Amniotic stem cell (primary cell): Measurements from ENCODE around the gene GPR26.

Source experiments
- DNase-seq: peaks from one replicate; lab custom pipeline; 2025; lab: John Stamatoyannopoulos, UW

GPR26 gene, protein sequence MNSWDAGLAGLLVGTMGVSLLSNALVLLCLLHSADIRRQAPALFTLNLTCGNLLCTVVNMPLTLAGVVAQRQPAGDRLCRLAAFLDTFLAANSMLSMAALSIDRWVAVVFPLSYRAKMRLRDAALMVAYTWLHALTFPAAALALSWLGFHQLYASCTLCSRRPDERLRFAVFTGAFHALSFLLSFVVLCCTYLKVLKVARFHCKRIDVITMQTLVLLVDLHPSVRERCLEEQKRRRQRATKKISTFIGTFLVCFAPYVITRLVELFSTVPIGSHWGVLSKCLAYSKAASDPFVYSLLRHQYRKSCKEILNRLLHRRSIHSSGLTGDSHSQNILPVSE

DNA sequence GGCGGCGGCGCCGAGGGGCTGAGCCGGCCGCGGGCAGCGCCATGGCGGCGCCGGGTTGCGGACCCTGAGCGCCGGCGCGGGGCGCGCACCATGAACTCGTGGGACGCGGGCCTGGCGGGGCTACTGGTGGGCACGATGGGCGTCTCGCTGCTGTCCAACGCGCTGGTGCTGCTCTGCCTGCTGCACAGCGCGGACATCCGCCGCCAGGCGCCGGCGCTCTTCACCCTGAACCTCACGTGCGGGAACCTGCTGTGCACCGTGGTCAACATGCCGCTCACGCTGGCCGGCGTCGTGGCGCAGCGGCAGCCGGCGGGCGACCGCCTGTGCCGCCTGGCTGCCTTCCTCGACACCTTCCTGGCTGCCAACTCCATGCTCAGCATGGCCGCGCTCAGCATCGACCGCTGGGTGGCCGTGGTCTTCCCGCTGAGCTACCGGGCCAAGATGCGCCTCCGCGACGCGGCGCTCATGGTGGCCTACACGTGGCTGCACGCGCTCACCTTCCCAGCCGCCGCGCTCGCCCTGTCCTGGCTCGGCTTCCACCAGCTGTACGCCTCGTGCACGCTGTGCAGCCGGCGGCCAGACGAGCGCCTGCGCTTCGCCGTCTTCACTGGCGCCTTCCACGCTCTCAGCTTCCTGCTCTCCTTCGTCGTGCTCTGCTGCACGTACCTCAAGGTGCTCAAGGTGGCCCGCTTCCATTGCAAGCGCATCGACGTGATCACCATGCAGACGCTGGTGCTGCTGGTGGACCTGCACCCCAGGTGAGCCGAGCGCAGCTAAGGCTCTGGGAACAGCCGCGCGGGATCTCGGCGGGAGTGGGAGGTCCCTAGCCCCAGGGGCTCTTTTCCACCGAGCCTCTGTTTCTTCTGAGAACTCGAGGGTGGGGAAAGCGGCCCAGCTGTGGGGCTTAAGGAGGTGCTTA is at the start of gene GPR26:
GPR26 (plus strand) TSS at position 38 of the 919 bp plus-strand sequence; CDS start at position 91, 53 bp downstream.
- no peak for DNase-seq

DNA sequence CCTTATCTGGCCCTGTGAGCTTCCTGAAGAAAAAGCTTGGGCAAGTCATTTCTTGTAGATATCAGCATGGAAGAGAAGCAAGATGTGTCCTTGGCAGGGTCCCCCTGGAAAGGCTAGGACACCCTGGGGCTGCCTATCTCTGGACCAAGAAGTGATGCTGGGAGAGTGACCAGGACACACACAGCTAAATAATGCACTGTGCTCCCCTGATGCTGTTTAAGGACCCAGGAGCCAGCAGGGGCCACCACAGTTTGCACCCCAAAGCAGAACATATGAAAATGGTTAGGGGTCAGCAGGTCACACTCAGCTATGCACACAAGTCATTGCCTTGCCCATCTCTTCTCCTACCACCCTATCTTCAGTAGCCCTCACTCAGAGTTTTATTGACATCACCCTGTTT is 47.9 kb upstream of the GPR26 start:
- no peak for DNase-seq

DNA sequence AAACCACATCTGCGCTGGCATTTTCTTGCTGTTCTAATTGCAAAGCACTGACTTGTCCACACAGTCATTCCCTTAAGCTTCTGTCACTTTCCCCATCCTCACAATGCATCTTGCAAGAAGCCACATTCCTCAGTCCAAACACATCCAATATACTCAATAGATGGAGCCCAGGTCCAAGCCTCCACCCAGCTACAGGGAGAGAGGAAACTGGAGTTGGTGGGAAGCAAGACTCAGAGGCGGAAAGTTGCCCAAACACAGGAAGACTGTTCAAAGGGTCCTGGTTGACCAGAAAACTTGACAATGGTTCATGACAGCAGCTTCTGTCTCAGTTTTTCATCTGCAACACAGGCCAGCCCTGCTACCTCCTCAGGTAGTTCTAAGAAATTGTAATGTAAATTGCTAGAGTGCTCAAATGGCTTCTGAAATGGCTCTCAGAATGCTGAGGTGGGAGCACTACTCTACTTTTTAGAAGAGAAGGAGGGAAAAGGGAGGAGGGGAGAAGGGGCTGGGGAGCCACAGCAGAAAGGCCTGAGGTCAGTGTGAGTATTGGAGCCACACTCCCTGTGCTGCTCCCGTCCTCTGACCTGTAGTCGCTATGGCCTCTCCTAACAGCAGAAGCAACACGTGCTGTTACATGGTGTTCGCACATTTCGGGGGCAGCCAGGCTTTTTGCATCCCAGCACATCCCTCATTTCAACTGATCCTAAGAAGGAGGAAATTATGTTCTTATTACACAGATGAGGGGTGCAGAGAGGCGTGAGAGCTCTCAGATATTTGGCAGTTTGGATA is 46.9 kb upstream of the GPR26 start:
- no peak for DNase-seq

DNA sequence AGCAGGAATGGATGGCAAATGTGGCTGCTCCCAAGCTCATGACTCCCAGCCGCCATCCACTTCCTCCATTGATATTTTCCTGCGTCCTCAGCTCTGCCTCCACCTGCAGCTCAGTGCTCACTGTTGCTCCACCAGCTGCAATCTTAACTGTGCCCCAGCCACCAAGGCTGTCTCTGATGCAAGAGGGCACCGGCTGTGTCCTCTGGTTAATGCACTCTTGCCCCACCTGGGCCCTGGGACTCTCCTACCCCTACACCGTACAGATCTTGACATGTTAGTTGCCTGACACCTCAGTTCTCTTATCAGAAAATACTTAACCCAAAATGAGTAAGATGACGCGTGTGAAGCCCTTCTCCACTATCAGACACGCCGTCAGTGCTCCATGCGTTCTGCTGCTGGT is 45.5 kb upstream of the GPR26 start:
- DNase-seq: no peak

DNA sequence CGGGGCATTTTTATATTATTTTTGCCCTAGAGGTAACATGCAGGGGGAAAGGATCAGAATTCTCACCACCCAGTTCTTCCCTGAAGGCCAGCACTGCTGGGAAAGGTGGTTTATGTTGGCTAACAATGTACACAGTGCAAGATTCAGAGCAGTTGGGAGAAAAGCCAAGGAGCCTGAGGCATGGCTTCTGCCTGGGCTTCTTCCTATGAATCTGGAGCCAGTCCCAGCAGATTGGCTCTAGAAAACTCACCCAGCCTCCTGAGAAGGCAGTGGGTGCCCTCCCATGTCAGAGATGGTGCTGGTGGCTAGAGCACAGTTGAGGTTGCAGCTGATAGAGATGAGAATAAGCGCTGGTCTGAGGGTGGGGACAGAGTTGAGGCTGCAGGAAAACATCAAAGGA is 44.7 kb upstream of the GPR26 start:
- DNase-seq: no peak

DNA sequence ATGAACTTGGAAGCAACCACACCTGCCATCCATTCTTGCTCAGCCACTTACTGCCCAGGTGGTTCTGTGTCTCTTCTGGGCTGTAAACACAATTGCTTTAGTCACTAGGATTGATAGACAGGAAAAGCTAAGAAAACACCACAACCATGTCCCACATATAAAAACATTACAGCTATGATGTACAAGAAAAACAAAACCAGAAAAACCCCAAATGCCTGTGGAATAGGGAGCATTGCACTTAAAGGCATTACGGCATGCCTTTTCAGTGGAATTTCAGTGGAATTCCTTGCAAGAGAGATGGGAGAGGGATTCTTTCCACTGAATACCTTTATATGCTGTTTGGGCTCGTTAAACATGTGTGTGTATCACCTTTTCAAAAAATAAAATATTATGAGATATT is 44.2 kb upstream of the GPR26 start:
- DNase-seq: no peak

DNA sequence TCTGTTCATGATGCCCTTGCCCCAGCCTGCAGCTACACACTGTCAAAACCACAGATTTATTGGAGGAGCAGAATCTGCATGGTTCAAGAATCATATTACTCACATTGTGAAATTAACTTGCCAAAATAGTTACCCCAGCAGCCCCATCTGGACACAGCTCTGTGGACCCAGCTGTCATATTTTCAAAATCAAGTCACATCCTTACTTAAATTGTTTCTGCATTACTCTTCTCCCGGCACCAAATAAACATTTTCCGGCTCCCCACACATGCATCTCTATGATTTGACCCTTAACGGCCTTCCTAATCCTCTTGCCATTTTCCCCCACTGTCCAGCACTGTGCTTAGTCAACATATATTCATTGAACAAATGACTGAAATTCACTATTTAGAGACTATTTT is 43.8 kb upstream of the GPR26 start:
- peak; percentile 36 for DNase-seq

DNA sequence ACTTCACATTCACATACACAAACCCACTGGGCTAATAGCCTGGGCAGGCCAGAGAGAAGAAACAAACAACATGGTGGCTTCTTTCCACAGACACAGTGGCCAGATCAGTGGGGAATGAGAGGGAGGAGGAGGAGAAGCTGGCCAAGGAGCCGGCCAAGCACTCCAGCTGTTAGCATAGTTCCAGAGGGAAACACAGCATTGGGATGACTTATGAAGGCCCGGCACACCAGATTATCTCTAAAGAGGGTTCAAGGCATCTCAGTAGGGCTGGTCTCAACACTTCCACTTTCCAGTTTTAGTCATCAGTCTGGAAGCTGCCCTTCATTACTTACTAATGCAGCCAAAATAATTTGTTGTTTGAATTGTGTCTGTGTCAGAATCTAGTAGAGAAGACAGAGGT is 42.1 kb upstream of the GPR26 start:
- DNase-seq: no peak

DNA sequence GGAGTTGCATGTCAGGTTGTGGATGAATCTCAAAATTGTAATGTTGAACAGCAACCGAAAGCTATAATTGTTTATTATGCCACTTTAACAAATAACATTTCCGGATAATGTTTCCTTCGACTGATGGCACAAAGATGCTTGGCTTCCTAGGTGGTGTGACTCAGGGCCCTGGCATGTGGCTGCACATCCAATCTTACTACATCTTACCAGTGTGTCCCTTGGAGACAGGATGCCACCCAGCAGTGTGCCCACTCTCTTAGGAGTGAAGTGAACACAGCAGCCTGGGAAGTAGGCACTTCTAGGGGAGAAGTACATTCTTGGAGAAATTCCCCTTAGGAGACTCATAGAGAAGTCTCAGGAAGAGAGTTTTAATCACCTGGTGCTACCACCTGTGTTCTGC is 33.0 kb upstream of the GPR26 start:
- DNase-seq: no peak

DNA sequence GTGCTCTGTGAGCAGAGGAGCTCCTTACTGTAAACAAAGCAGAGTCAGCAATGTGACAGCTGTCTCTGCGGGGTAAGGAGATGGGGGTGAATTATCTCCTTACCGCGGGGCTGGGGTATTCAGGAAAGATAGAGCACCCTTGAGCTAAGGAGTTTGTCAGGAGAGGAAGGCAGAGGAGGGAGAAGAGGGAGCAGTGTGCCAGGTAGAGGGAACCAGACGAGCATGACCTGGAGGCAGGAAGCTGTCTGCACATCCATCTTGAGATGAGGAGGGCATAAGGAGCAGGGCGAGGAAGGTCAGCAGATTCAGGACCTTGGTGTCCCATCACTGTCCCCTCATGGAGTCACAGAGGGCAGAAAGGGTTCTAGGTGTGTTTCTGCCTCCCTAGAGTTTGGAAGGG is 32.5 kb upstream of the GPR26 start:
- no peak for DNase-seq

DNA sequence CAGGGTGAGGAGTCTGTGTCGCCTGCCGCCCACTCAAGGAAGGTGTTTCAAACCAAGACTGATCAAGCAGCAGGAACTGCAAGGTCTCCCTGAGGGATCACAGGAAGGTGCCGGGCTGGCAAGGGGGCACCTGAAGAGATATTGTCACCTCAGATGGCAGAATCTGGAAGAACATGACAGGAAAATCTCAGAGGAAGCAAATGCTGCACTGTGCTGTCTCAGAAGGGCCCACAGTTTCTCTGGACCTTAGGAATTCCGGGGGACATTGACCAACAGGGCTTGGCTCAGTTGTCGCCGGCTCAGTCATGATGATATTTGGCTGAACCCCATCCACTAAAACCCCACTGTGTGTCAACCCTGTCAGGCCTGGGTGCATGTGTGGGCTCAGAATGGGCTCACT is 31.9 kb upstream of the GPR26 start:
- DNase-seq: no peak

DNA sequence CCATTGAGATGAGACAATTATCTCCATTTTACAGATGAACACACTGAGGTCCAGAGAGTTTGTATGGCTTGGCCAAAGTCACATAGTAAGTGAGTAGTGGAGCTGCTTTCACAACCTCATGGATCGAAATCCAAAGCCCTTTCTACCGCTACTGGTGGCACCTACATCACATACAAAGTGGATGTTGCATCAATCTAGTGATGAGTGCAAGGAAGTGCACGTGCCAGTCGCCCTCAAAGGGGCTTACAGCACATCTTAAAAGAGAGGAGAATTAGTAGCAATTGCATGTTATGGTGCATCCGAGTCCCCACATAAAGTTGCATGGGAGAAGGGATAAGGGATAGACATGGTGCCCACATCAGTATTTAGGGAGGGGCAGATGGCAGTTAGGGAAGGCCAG is 31.0 kb upstream of the GPR26 start:
- DNase-seq: no peak

DNA sequence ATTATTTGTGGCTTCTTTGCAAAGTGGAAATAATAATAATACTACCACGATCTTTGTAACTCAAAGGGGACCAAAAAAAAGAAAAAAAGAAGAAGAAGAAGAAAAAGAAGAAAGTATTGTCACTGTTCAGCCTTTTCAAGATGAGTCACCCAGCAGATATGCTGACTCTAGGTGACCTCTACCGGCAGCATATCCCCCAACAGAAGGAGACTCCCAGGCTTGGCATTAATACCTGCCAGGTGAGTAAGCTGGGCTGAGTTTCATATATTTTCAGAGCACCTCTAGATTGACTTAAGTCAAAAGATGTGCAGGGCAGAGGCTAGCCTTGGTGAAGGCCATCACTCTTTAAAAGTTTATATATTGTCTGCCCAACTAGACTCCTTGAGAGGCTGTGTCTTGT is 30.4 kb upstream of the GPR26 start:
- no peak for DNase-seq

DNA sequence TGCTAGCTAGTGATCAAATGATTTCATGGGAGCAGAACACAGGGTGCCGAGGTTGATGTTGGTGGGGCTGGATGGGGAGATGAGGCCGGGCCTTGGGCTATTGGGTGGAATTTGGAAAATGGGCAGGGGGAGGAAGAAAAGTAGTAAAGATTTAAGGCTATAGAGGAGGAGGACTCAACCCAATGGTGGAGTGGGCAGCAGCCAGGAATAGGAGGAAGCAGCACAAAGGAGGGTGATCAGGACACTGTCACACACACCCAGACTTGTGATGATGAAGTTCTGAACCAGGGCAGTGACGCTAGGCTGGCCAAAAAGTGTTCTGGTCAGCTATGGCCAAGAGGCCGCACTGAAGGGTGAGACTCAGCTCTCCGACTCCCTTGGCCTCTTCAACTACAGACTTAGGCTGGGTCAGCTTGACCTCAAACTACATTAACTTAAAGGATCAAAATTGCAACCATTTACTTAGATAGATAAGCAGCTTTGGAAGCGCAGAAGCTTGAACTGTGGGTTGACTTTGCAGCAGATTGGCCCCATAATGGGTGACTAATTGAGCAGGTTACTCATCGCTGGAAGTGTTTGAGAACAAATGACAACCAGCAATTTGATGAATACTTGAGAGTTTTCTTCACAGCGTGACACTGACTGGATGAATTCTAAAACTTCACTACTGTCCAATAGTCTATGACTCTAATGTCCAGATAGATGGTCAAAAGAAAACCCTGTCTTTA is 29.4 kb upstream of the GPR26 start:
- no peak for DNase-seq

DNA sequence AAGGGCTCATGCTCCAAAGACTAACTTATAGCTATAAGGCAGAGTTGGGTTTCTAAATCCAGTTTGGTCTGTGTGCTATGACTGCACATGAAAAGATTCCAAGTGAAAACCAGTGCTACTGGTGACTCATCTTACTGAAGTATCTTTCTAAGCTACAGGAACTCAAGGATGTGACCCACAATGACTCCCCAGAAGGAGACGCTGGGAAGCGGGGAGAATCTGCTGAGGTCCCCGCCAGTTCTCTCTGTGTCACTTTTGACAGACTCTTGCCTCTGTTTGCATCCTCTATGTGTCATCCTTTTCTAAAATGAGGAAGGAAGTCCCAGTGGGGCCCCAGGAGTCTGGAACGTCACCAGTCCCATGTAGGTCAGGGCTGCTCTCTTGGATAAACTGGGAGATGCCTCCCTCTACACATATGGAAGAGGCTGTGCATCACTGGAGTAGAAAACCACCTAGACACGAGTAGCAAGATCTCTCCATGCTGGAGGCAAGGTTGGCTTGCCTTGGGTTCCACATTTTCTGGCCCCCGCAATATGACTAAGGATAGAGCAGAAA is 28.8 kb upstream of the GPR26 start:
- peak; percentile 23 for DNase-seq

DNA sequence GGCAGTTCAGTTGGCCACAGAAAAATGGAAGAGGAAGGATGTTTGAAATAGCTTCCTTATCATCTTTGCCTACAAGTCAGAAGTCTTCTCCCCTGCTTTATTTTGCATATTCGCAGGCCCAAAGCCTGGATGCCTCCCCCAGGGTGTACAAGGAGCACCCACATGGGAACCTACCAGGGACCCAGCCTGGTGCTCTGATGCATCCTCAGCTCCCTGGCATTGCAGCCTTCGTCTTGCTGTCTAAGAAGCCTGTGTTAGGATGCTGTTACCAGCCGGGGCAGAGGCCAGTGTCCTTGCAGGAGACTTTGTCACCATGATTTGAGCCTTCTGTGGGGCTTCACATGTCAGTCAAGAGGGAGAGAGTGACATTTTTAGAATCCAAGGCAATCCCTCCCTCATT is 27.0 kb upstream of the GPR26 start:
- DNase-seq: no peak

DNA sequence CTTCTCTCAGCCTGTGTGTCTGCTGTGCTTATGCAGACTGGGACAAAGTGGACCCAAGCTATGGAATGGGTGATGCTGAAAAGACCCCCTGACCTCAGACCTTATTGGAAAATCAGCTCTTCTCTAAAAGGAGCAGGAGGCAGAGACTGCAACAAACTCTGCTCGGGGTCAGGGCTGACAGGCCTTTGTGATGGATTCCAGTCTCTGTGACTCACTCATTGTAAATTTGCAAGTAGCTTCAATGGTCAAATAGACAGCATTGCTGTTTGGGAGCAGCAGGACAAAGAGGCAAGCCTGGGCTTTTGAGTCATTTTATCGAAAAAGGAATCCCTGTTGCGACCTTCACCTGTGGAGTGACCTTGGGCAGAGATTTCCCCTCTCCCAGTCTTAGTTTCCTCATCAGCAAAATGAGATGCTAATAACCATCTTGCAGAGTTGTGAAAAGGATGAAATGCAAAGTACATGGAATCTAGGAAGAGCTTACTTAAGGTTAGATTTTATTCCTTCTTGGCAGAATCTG is 26.1 kb upstream of the GPR26 start:
- no peak for DNase-seq

DNA sequence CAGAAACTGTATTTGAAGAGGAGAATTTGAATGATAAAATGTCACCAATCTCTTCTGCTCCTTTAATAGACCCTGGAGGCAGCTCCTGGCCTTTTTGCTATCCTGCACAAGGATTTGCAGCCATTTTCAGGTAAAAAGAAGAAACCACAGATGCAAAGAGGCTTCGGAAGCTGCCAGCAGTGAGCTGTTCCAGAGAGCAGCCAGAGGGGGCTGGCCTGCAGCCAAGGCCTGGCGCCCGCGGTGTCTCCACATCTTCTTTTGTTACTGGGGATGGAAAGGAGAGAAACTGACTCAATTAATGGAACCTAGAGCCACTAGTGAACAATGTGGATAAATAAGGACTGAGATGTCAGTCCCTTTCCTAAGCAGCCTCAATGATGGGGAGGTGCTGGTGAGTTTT is 23.9 kb upstream of the GPR26 start:
- no peak for DNase-seq

DNA sequence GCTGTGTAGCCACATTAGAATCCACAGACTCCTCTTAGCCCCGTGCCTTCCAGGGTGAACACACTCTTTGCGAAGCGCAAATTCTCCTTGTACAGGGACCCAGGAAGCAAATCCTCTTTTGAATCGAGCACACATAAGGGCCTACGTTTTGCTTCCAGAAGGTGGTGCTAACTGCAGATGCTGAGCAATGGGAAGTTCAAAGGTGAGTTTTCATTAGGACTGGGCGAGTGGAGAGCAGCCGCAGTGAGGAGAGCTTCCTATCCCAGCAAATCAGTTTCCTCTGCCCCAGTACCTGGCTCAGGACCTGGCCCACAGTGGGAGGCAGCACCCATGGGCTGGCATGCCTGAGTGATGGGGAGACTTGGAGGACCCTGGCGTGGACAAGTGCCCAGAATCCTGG is 23.5 kb upstream of the GPR26 start:
- no peak for DNase-seq

DNA sequence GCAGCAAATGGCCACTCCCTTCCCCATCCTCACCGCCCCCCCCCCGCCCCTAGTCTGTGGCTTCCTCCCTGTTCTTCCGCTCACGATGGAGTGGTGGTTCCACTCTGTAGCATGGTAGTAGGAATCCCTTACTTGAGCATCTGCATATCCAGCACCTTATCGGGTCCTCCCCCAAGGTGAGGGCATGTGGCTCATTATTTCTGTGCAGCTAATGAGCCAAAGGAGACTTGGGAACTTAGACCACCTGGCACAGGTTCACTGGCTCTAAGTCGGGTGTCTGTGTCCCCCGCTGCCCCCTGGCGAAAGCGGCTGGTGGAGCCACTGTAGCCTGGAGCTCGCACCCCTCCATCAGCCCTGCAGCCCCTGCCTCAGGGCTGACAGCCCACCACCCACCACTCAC is 22.8 kb upstream of the GPR26 start:
- DNase-seq: no peak

DNA sequence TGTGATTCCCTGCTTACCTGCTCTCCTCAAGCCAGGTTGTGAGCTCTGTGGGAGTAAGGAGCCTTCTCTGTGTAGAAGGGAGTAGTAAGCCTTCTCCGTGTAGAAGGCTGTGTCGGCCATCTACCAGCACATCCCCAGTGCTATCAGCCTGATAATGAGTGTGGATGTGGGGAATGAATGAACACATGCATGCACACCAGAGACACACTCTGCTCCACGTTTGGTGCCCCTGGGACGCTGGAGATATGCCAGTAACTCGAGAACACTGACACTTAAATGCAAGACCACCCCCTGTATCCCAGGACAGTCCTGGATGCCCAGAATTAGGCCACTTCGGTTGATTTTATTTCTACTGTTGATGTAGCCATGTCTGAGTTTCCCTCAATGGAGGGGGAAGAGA is 21.1 kb upstream of the GPR26 start:
- no peak for DNase-seq
